Gastroesophageal sphincter (tissue), 4 donors: ENCODE measurements around the gene OBSCN. TPM values are rescaled to one million over a fixed set of nuclear protein-coding genes. Genes with fewer than 3 reads are reported as not detected.

Experiments
- ATAC-seq: fragments of 150-250 bp; one replicate; pipeline ENCODE4 v1.9.1; 2016; ENCODE audit warnings: mild to moderate bottlenecking, moderate library complexity
- H3K27ac ChIP-seq, 4 donors: fragments of 200-600 bp; sonication (generic) in 3 of 4; 1 replicate in 3 of 4; 2 replicates in 1 of 4; pipeline ENCODE4 v1.5.1; 2016 to 2019
- H3K27me3 ChIP-seq: fragments of 200-600 bp; sonication (generic); one replicate; pipeline ENCODE4 v1.5.1; 2019
- H3K36me3 ChIP-seq, 2 donors: fragments of 200-600 bp; sonication (generic); one replicate each; pipeline ENCODE4 v1.5.1; 2019; ENCODE audit warnings: control low read depth in 1 of 2
- H3K4me1 ChIP-seq, 3 donors: fragments of 200-600 bp; sonication (generic); 1 replicate in 2 of 3; 2 replicates in 1 of 3; pipeline ENCODE4 v1.5.1; 2016 to 2019; ENCODE audit warnings: control low read depth in 2 of 3
- H3K4me3 ChIP-seq, 2 donors: fragments of 200-600 bp; sonication (generic); one replicate each; pipeline ENCODE4 v1.5.1; 2019; ENCODE audit warnings: mild to moderate bottlenecking in 1 of 2, moderate library complexity in 1 of 2
- H3K9me3 ChIP-seq, 3 donors: fragments of 200-600 bp; sonication (generic); one replicate each; pipeline ENCODE4 v1.5.1; 2017 to 2019; ENCODE audit warnings: control low read depth in 2 of 3
- EP300 ChIP-seq: sonication (generic); formaldehyde crosslinking; IDR thresholded peaks from one replicate; pipeline ENCODE4 v1.6.1; 2017; ENCODE audit warnings: antibody characterized with exemption, mild to moderate bottlenecking
- POLR2A ChIP-seq, 2 donors: fragments of 450-650 bp; IDR thresholded peaks; one replicate each; pipeline ENCODE4 v1.6.1; 2017; ENCODE audit warnings: antibody characterized with exemption in 2 of 2, mild to moderate bottlenecking in 2 of 2, moderate library complexity in 1 of 2
- POLR2AphosphoS5 ChIP-seq: sonication (generic); formaldehyde crosslinking; IDR thresholded peaks from one replicate; pipeline ENCODE4 v1.6.1; 2017; ENCODE audit warnings: antibody characterized with exemption
- WGBS, 2 donors: methylation state at CpG; one replicate each; pipeline ENCODE4 v1.1.5; 2018; ENCODE audit warnings: low coverage in 1 of 2; 5-methylcytosine and 5-hydroxymethylcytosine counted together
- total RNA-seq, 4 donors: library from RNA; depleted of rRNA; stranded (reverse); fragments of >200 nt; gene quantifications; one replicate each; pipeline ENCODE4 v1.1.0, GENCODE V29; 2016
- TF ChIP-seq, protein P1 (sequence below), 4 experiments: fragments of 200-600 bp in 2 of 4; fragments of 450-650 bp in 2 of 4; sonication (generic) in 1 of 4; IDR thresholded peaks; one replicate each; pipeline ENCODE4 v1.5.1; 2017 to 2019; ENCODE audit warnings: antibody characterized with exemption in 4 of 4, mild to moderate bottlenecking in 2 of 4, moderate library complexity in 2 of 4

Gene OBSCN
- total RNA-seq, 4 donors from 2014 or later = 11.1 to 28.4 (median 20.9) TPM

DNA sequence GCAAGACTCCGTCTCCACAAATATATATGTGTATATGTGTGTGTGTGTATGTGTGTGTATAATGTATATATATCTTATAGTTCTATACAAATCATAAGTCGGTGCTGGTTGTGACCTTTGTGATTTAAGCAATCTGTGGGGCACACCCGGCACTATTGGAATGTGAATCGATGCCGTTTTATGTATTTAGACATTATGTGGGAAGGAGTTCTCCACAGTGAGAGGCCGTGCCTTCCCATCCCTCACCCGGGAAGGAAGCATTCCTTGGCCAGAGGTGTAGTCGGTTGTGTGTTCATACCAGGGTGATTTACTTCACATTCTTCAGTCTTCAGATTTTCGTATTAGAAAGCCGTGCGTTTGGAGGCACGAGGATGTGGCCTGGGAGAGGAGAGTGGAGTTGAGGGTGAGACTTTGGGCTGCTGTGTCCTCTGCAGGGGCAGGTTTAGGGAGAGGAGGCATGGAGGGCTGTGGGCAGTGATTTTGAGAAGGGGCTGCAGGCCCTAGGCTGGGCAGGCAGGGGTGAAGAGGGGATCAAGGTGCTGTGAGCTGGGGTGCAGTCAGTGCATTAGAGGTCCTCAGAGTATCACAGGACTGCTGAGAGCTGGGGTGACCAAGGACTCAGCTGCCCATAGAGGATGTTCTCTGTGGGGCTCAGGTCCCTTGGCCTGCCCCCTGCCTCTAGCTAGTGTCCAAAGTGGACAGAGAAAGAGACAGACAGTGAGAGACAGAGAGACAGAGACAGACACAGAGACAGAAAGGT, 141.0 kb downstream of the OBSCN start:
- Histone ChIP-seq H3K9me3 (peaks cover 0 to 9% (median 0%) of the 10 kb centered on the region in 3 donors), H3K4me3 (no peak overlapping the region), H3K36me3 (peaks cover 0 to 14% of the 10 kb centered on the region in 2 donors), H3K27ac (no peak overlapping the region), H3K4me1 (no peaks in the 10 kb centered on the region), H3K27me3 (no peaks in the 10 kb centered on the region)
- ATAC-seq = no peak
- 65 to 70% methylated on average over 4 to 11 of the region's 12 CpGs for WGBS, 2 donors
- TF ChIP-seq POLR2A (IDR thresholded peaks at IDR 0.05) (no peak), POLR2AphosphoS5 (no peak), EP300 (no peak)
- TF ChIP-seq, protein P1, sequence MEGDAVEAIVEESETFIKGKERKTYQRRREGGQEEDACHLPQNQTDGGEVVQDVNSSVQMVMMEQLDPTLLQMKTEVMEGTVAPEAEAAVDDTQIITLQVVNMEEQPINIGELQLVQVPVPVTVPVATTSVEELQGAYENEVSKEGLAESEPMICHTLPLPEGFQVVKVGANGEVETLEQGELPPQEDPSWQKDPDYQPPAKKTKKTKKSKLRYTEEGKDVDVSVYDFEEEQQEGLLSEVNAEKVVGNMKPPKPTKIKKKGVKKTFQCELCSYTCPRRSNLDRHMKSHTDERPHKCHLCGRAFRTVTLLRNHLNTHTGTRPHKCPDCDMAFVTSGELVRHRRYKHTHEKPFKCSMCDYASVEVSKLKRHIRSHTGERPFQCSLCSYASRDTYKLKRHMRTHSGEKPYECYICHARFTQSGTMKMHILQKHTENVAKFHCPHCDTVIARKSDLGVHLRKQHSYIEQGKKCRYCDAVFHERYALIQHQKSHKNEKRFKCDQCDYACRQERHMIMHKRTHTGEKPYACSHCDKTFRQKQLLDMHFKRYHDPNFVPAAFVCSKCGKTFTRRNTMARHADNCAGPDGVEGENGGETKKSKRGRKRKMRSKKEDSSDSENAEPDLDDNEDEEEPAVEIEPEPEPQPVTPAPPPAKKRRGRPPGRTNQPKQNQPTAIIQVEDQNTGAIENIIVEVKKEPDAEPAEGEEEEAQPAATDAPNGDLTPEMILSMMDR (IDR thresholded peaks at IDR 0.05) = no peak

GRCh38 chr1:228349701-228350171, 141.9 kb downstream of the OBSCN start:
- Histone ChIP-seq H3K4me1 (no peaks in the 10 kb centered on the region), H3K4me3 (no peak overlapping the region), H3K9me3 (peaks cover 0 to 4% (median 0%) of the 10 kb centered on the region in 3 donors), H3K27me3 (no peaks in the 10 kb centered on the region), H3K27ac (no peak overlapping the region), H3K36me3 (peaks cover 0 to 14% of the 10 kb centered on the region in 2 donors)
- 83% methylated on average over 1 of the region's 15 CpGs; no CpG with 5 or more reads in 1 of the 2 donors for WGBS, 2 donors
- TF ChIP-seq POLR2A (IDR thresholded peaks at IDR 0.05) (no peak), POLR2AphosphoS5 (no peak), EP300 (no peak)
- TF ChIP-seq, protein P1 (IDR thresholded peaks at IDR 0.05) = no peak
- no peak for ATAC-seq

GRCh38 chr1:228350179-228350742, 142.4 kb downstream of the OBSCN start:
- TF ChIP-seq POLR2AphosphoS5 (no peak), EP300 (no peak), POLR2A (IDR thresholded peaks at IDR 0.05) (no peak)
- TF ChIP-seq, protein P1 (IDR thresholded peaks at IDR 0.05) = no peak
- H3K36me3 ChIP-seq = peaks cover 0 to 14% of the 10 kb centered on the region in 2 donors
- H3K9me3 ChIP-seq = no peaks in the 10 kb centered on the region
- H3K27me3 ChIP-seq = no peaks in the 10 kb centered on the region
- no peak overlapping the region for H3K4me3 ChIP-seq
- no peak for ATAC-seq
- H3K4me1 ChIP-seq = no peaks in the 10 kb centered on the region
- H3K27ac ChIP-seq = no peak overlapping the region
- 80% methylated on average over 1 of the region's 1 CpG; no CpG with 5 or more reads in 1 of the 2 donors for WGBS, 2 donors

GRCh38 chr1:228350831-228351781, 143.3 kb downstream of the OBSCN start:
- Histone ChIP-seq H3K27me3 (no peaks in the 10 kb centered on the region), H3K9me3 (no peaks in the 10 kb centered on the region), H3K4me3 (no peak overlapping the region), H3K4me1 (no peaks in the 10 kb centered on the region), H3K27ac (no peak overlapping the region), H3K36me3 (peaks cover 0 to 14% of the 10 kb centered on the region in 2 donors)
- no peak for ATAC-seq
- WGBS, 2 donors = 83% methylated on average over 4 of the region's 37 CpGs; no CpG with 5 or more reads in 1 of the 2 donors
- TF ChIP-seq, protein P1 (IDR thresholded peaks at IDR 0.05) = no peak
